ENCODE results near the gene TYK2. TPM values are rescaled to one million over a fixed set of nuclear protein-coding genes. Genes with fewer than 3 reads are reported as not detected.
"Not testable (repeated sequence)": the region's sequence is repeated elsewhere in the genome, so short reads cannot be mapped to it uniquely, and the experiment has no call there.

Gene TYK2
- total RNA-seq, 4 donors from 2014 or later: 48.2 to 115 (median 64.8) TPM

GRCh38 chr19:10403137-10404021 is 23.0 kb upstream of the TYK2 start, which contains the start of gene CDC37:
CDC37 (minus strand) TSS chr19:10403542; CDS start chr19:10403479, 63 bp downstream.
- peak within 1 kb of the TSS; percentile 81 for H3K4me3 ChIP-seq (ENCODE audit: low read depth, poor library complexity, severe bottlenecking)
- WGBS, 2 donors: 0 to 1% methylated on average over 58 to 61 of the region's 69 CpGs
- TF ChIP-seq, protein P1, sequence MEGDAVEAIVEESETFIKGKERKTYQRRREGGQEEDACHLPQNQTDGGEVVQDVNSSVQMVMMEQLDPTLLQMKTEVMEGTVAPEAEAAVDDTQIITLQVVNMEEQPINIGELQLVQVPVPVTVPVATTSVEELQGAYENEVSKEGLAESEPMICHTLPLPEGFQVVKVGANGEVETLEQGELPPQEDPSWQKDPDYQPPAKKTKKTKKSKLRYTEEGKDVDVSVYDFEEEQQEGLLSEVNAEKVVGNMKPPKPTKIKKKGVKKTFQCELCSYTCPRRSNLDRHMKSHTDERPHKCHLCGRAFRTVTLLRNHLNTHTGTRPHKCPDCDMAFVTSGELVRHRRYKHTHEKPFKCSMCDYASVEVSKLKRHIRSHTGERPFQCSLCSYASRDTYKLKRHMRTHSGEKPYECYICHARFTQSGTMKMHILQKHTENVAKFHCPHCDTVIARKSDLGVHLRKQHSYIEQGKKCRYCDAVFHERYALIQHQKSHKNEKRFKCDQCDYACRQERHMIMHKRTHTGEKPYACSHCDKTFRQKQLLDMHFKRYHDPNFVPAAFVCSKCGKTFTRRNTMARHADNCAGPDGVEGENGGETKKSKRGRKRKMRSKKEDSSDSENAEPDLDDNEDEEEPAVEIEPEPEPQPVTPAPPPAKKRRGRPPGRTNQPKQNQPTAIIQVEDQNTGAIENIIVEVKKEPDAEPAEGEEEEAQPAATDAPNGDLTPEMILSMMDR (IDR thresholded peaks at IDR 0.05): no peak
- no peak for TF ChIP-seq POLR2A (IDR thresholded peaks at IDR 0.05)
- intact Hi-C loops (cut with DNase I; ENCODE audit: low total_unique reads): no loop called here
- DNase-seq (ENCODE audit: low spot score in 2 of 2): peak; percentile 95 to 99

DNA sequence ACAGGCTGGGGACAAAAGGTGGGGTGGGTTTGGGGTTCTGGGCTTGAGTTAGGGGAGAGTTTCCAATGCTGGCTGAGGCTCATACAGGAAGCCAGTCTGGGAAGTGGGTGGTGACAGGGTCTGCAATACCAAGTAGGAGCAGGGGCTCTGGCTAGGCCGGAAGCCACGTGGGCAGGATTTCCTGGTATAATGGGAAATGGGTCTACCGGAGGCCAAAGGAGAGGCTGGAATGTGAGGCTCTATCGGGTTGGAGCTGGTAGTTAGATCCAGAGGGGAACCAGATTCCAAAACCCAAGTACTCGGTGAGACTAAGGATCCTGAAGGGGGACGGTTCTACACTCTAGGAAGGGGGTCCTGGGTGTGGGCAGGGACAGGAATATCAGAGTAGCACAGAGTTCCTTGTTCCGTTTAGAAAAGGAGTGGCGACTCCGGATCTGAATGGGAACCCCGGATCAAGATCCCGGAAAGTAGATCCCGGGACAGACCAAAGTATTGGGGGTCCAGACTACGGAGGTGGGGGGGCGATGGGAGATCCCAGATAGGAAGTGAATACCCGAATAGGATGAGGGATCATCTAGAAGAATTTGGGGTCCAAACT is 22.2 kb upstream of the TYK2 start:
- TF ChIP-seq, protein P1 (IDR thresholded peaks at IDR 0.05): no peak
- no peak for TF ChIP-seq POLR2A (IDR thresholded peaks at IDR 0.05)
- intact Hi-C loops (cut with DNase I; ENCODE audit: low total_unique reads): no loop called here
- peak overlapping the region; percentile 81 for H3K4me3 ChIP-seq (ENCODE audit: low read depth, poor library complexity, severe bottlenecking)
- no peak for DNase-seq (ENCODE audit: low spot score in 2 of 2)
- WGBS, 2 donors: 0 to 1% methylated on average over 15 of the region's 15 CpGs

- no peak for TF ChIP-seq POLR2A (IDR thresholded peaks at IDR 0.05)
- TF ChIP-seq, protein P1 (IDR thresholded peaks at IDR 0.05): no peak
- intact Hi-C loops (cut with DNase I; ENCODE audit: low total_unique reads): no loop called here
- no peak for DNase-seq (ENCODE audit: low spot score in 2 of 2)
- 92 to 98% methylated on average over 8 of the region's 8 CpGs for WGBS, 2 donors
- H3K4me3 ChIP-seq (ENCODE audit: low read depth, poor library complexity, severe bottlenecking): no peak overlapping the region
Measured at GRCh38 chr19:10399878-10400277, 19.5 kb upstream of the TYK2 start.

DNA sequence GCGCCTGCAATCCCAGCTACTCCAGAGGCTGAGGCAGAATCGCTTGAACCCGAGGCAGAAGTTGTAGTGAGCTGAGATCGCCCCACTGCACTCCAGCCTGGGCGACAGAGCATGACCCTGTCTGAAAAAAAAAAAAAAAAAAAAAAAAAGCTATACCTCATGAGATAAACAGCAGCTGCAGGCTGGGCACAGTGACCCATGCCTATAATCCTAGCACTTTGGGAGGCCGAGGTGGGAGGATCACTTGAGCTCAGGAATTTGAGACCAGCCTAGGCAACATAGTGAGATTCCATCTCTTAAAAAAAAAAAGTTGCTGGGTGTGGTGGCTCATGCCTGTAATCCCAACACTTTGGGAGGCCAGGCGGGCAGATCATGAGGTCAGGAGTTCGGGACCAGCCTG is 19.0 kb upstream of the TYK2 start:
- WGBS, 2 donors: 92 to 93% methylated on average over 8 of the region's 8 CpGs
- DNase-seq (ENCODE audit: low spot score in 2 of 2); H3K4me3 ChIP-seq (ENCODE audit: low read depth, poor library complexity, severe bottlenecking); intact Hi-C loops (cut with DNase I; ENCODE audit: low total_unique reads): not testable (repeated sequence)

GRCh38 chr19:10398819-10399218 is 18.4 kb upstream of the TYK2 start:
- TF ChIP-seq, protein P1 (IDR thresholded peaks at IDR 0.05): no peak
- TF ChIP-seq POLR2A (IDR thresholded peaks at IDR 0.05): no peak
- H3K4me3 ChIP-seq (ENCODE audit: low read depth, poor library complexity, severe bottlenecking): no peak overlapping the region
- WGBS, 2 donors: 81 to 89% methylated on average over 9 of the region's 9 CpGs
- no peak for DNase-seq (ENCODE audit: low spot score in 2 of 2)
- intact Hi-C loops (cut with DNase I; ENCODE audit: low total_unique reads): no loop called here

GRCh38 chr19:10395917-10396316 is 15.5 kb upstream of the TYK2 start:
- intact Hi-C loops (cut with DNase I; ENCODE audit: low total_unique reads): no loop called here
- no peak for DNase-seq (ENCODE audit: low spot score in 2 of 2)
- H3K4me3 ChIP-seq (ENCODE audit: low read depth, poor library complexity, severe bottlenecking): no peak overlapping the region
- WGBS, 2 donors: 81 to 84% methylated on average over 24 of the region's 24 CpGs
- TF ChIP-seq POLR2A (IDR thresholded peaks at IDR 0.05): no peak
- TF ChIP-seq, protein P1 (IDR thresholded peaks at IDR 0.05): no peak
